ENCODE measurements around the gene FGF1.
A peak's percentile ranks its signal among the peaks of the same experiment; 100 is the strongest.
"Not testable (repeated sequence)": the region's sequence is repeated elsewhere in the genome, so short reads cannot be mapped to it uniquely, and the experiment has no call there.

FGF1 gene

DNA sequence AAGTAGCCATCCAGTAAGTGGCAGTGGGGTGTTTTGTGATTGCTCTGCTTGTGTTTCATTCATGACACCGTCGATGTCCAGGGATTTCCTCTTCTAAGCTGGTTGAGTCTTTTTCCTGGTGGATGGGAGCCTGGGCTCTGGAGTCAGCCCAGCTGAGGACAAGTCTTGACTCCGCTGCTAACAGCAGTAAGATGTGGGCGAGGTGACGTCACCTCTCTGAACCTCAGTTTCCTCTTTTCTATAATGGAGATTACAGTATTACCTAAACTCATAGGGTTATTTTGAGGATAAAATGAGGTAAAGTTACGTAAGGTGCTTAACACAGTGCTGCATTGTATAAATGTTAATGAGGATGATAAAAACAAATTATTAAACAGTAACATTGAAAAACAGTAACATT, 21.3 kb downstream of the FGF1 start:
- no peak for DNase-seq

DNA sequence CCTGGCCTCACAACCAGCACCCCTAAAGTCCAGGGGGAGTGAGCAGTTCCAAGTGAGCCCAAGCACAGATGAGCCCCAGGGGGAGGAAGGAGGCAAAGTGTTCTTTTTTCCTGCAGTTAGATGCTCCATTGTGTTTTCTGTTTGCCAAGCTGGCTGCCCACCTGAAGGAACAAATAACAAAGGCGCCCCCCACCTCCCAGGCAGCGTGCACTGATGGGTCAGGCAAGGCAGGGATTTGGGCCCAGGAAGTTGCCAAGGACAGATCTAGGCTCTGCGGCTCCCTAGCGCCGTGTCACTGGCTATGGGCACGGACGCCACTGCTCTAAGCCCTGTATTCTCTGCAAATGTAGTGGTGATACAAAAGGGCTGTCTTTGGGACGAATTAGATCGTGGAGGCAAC, 21.8 kb downstream of the FGF1 start:
- DNase-seq: no peak

DNA sequence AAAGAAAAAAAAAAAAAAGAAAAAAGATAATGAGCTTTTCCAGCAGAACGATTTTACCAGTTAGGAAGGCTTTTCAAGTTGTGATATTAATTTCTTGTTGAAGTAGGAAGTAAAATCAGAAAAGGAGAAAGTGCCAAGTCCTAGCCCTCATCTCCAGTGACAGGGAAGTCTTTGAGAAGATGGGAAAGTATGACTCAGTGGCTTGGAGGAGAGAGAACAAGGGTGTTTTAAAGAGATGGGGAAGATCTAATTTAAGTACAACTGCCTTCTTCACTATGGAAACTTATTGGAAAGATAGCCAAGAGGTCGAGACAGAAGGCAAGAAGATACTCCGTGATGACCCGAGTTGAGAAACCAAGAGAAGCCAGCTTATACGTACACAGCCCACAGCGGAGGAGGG, 22.6 kb downstream of the FGF1 start:
- DNase-seq: no peak

GRCh38 chr5:142661957-142662356, 23.9 kb downstream of the FGF1 start:
- no peak for DNase-seq

DNA sequence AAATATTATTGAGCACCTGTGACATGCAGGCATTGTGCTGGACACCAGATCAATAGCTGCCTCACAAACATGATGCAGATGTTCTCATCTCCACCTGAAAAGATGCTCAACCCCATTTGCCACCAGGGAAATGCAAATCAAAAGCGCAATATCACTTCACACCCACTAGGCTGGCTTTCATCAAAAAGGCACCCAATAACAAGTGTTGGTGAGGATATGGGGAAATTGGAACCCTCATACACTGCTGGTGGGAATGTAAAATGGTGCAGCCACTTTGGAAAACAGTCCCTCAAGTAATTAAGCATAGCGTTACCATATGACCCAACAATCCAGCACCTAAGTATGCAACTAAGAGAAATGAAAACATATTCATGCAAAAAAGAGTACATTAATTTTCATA, 24.7 kb downstream of the FGF1 start:
- DNase-seq: no peak

- DNase-seq: no peak
These were observed 25.2 kb downstream of the FGF1 start for GRCh38 chr5:142660731-142661130.

DNA sequence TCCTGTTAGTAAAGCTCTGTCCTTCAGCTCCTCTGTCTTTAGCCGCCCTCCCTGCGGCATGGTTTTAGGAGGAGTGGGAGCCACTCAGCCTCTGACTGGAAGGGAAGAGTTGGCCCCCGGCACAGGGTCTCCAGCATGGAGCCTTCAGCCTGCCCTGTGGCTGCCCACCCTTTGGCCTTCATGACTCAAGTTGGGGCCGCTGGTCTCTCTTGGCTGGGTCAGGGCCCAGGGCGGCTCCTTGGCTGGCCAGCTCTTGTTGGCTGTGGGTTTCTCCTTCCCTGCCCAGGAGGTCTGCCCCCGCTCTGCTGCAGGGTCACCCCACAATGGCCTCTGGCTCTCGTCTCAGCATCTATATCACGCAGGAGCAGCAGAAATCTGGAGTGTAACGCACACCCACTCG, 25.7 kb downstream of the FGF1 start:
- DNase-seq: no peak

DNA sequence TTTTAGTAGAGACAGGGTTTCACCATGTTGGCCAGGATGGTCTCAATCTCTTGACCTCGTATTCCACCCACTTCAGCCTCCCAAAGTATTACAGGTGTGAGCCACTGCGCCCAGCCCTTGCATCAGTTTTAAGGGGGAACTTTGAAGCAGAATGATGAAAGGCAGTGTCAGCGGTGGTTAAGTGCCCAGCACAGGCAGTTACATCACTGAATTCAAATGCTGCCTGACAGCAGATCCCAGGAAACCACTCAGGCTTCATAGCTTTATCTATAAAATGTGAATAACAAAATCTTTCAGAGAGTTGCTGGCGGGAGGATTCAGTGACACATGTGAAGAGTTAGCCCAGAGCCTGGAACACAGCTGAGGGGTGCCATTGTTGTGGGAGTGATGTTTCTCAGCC, 26.5 kb downstream of the FGF1 start:
- no peak for DNase-seq

- no peak for DNase-seq
These were observed 27.6 kb downstream of the FGF1 start for GRCh38 chr5:142658278-142658677.

DNA sequence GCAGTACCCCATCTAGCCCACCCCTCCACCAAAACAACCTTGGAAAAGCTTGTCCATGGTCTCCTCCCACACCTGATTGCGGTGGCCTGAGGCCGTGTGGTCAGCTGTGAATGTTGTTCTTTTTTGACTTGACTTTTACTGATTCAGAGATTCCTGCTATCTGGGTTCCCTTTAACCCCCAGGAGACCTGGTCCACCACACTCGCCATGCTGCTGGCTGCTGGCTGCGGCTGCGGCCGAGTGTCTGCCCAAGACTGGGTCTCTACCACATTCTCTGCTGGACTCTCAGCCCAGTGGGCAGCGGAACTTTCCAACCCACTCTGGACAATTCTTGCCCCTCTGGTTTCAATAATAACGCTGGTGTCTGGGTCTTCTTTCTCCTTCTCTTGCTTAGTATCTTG, 28.4 kb downstream of the FGF1 start:
- DNase-seq: no peak

GRCh38 chr5:142655339-142656267, 30.3 kb downstream of the FGF1 start:
- peak; percentile 81 for DNase-seq

DNA sequence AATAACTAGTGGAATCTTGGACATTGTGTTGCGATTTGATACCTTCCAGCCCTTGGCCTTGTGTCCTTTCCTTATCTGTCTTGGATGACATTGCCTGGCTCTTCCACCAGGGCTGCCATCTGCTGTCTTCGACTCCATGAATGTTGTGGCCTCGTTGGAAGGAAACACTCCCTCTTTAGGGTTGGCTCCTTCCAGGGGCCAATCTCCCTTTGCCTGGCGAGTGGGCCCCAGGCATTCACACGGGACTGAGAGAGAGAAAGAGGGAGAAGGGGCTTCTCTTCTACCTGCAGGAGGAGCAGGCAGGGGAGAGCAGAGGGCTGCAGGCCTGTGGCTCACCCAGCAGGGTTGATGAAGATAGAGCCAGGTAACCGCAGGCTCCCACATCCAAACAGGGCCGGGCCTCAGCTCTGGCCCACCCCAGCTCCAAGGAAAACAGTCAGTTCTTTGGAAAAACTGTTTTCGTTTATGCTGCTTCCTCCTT, 31.3 kb downstream of the FGF1 start:
- peak; percentile 5 for DNase-seq

- no peak for DNase-seq
These were observed 32.6 kb downstream of the FGF1 start for GRCh38 chr5:142653321-142653720.

- no peak for DNase-seq
These were observed 33.3 kb downstream of the FGF1 start for GRCh38 chr5:142652563-142652962.

DNA sequence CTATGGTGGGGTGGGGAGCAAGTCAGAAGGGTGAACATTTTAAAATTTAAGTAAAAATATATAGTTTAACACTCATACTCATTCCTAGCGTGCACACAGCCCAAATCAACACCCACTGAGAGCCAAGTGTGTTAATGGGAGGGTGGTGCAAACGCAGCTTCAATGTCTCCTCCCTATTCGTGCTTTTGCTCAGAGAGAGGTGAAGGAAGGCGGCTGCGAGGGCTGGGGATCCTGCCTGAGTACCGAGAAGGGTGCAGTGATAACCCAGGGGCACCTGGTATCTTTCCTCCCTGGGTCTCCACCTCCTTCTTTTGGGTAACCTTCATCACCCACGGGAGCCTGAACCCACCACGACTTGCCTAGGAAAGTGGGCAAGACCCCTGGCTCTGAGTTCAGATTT, 35.0 kb downstream of the FGF1 start:
- DNase-seq: no peak

DNA sequence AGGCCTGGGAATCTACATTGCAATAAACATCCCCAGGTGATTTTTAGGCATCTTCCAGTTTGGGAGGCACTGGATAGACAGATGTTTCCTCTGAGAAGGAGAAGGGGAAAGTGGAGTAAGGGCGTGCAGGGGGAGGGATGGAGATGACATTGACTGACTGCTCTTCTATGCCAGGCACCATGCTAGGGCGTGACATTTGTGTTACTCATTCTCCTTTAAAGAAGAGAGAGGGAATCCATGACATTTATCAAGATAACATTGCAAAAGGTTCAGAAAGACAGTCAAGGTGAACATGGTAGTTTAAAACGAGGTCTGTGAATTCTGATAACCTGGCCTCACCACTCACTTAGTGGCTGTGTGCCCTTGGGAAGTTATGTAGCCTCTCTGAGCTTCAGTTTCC, 35.8 kb downstream of the FGF1 start:
- DNase-seq: no peak

DNA sequence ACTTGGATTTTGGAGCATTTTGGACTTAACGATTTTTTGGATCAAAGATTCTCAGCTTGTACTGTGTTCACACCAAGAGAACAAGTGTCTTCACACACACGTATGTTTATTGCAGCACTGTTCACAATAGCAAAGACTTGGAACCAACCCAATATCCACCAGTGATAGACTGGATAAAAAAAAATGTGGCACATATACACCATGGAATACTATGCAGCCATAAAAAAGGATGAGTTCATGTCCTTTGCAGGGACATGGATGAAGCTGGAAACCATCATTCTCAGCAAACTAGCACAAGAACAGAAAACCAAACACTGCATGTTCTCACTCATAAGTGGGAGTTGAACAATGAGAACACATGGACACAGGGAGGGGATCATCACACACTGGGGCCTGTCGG, 37.8 kb downstream of the FGF1 start:
- not testable (repeated sequence) for DNase-seq

- no peak for DNase-seq
These were observed 40.4 kb downstream of the FGF1 start for GRCh38 chr5:142645456-142645855.

GRCh38 chr5:142644640-142645361, 41.1 kb downstream of the FGF1 start:
- DNase-seq: peak; percentile 5

- no peak for DNase-seq
These were observed 41.8 kb downstream of the FGF1 start for GRCh38 chr5:142644127-142644526.

GRCh38 chr5:142643634-142644033, 42.3 kb downstream of the FGF1 start:
- DNase-seq: no peak

- no peak for DNase-seq
These were observed 43.5 kb downstream of the FGF1 start for GRCh38 chr5:142642427-142642826.

DNA sequence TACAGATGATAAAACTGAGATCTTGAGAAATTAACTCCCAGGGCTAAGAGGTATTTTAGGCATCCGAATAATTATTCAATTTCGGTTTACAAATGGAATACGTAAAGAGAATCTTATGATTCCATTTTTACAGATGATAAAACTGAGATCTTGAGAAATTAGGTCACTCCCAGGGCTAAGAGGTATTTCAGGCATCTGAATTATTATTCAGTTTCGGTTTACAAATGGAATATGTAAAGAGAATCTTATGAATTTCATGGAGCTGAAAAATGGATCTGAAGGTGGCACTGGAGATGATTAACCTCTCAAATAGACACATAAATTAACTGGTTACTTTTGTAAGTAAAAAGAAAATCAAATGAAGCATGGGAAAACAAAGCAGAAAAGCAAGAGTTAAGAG, 44.2 kb downstream of the FGF1 start:
- DNase-seq: no peak

DNA sequence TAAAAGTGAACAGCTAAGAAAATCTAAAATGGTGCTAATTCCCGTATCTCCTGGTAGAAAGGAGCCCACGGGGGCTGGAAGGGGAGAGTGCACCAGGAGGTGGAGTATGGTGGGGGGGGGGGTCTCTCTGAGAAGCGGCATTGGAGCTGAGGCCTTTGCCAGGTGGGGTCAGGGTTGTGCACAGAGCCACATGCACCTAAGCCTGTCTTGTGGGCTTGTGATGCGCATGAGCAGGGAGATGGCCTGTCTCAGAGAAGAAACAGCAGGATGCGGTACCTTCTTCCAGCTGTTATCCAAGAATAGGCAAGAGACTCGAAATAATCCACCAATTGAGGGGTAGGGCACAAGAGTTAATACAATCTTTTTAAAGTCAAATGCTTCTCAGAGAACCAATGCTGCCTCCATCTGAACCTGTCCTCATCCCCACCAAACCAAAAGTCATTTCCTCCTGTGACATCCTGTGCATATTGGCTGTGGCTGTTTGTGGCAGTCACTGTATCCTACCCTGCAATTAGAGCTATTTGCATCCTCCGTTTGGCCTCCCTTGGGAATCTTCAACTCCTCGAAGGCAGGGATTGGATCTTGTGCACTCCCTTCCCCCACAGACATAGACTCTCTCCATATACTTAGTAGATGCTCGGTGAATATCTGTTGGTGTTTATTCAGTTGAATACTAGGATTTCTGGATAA, 45.4 kb downstream of the FGF1 start:
- DNase-seq: peak; percentile 19
